GM18498 (cell line): ENCODE results near the gene HTR3B.

Experiments
- ATAC-seq: cut with Tn5 transposase; IDR thresholded peaks from one replicate; pipeline ENCODE4 v1.9.1; 2021; ENCODE audit warnings: mild to moderate bottlenecking, moderate library complexity; ENCODE audit not compliant: unreplicated experiment

HTR3B gene

GRCh38 chr11:113986351-113987140 is 82.0 kb downstream of the HTR3B start:
- ATAC-seq, result no peak

GRCh38 chr11:113989381-113989780 is 84.8 kb downstream of the HTR3B start:
- ATAC-seq, result no peak

- no peak for ATAC-seq
Observed at GRCh38 chr11:113989916-113990315, 85.3 kb downstream of the HTR3B start.

- no peak for ATAC-seq
Observed at GRCh38 chr11:113991170-113991569, 86.6 kb downstream of the HTR3B start.

GRCh38 chr11:113991718-113992458 is 87.3 kb downstream of the HTR3B start:
- no peak for ATAC-seq

- ATAC-seq, result no peak
Observed at GRCh38 chr11:113992459-113993110, 88.0 kb downstream of the HTR3B start.

DNA sequence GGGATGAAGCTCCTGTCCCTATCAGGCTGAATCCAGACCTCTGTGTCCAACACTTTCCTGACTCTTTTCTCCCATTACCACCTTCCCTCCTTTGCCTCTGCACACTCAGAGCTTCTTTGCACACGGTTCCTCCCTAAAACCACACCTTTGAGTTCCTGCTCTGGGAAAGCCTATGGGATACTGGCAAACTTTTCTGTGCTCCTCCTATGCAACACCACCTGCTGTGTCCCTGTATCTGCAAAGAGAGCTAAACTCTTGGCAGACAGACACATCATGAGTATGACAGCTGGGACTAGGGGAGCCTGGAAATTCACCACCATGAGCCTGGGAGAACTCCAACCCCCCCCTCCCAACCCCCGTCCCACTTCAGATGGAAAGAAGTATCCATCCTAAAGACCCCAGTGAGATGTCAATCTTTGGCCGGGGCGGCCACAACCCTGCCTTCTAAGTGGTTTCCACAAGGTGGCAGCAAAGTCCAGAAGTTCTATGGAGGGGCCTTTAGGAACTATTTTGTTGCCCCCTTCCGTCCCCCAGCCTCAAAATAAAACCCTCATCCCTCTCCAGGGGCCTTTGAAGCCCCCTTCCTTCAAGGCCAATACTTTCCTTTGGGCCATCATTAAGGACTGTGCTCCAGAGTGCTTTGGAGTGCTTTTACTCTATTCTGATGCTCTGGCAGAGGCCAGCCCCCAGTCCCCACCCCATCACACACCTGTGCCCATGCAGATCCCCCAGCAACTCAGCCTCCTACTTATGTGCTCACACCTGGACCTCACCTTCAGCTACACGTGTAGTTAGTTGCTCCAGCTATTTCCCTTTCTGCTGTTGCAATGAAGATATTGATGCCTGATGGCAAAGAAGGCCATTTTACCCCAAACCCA is 89.7 kb downstream of the HTR3B start:
- ATAC-seq, result no peak
